HepG2 (cell line): ENCODE results near the gene RETN. TPM values are rescaled to one million over a fixed set of nuclear protein-coding genes. Genes with fewer than 3 reads are reported as not detected.

Experiments used
- BCL3 ChIP-seq: sonication (generic); formaldehyde crosslinking; IDR thresholded peaks from 2 replicates; pipeline ENCODE4 v1.5.1; 2020; ENCODE audit warnings: mild to moderate bottlenecking, missing genetic modification reagents, moderate library complexity
- BORCS8-MEF2B ChIP-seq: sonication (generic); formaldehyde crosslinking; IDR thresholded peaks from 2 replicates; pipeline ENCODE4 v1.8.0; 2022; ENCODE audit warnings: mild to moderate bottlenecking, missing genetic modification reagents
- EEA1 ChIP-seq: sonication (generic); formaldehyde crosslinking; IDR thresholded peaks from 2 replicates; pipeline ENCODE4 v1.5.1; 2020; ENCODE audit warnings: mild to moderate bottlenecking, missing genetic modification reagents, borderline replicate concordance
- FOXC1 ChIP-seq: sonication (generic); formaldehyde crosslinking; IDR thresholded peaks from 2 replicates; pipeline ENCODE4 v1.8.0; 2022; ENCODE audit warnings: mild to moderate bottlenecking, missing genetic modification reagents, borderline replicate concordance
- GTF3A ChIP-seq: sonication (generic); formaldehyde crosslinking; conservative IDR thresholded peaks from 2 replicates; pipeline ENCODE4 v1.4.0; 2020; ENCODE audit warnings: mild to moderate bottlenecking, missing genetic modification reagents
- HOXA5 ChIP-seq: sonication (generic); formaldehyde crosslinking; IDR thresholded peaks from 2 replicates; pipeline ENCODE4 v1.4.0; 2020; ENCODE audit warnings: missing genetic modification reagents
- HOXA7 ChIP-seq: sonication (generic); formaldehyde crosslinking; IDR thresholded peaks from 2 replicates; pipeline ENCODE4 v1.8.1; 2022; ENCODE audit warnings: mild to moderate bottlenecking, missing genetic modification reagents, moderate library complexity
- IRF2 ChIP-seq: IDR thresholded peaks from 2 replicates; pipeline ENCODE4 v1.6.1; 2018; ENCODE audit warnings: missing genetic modification reagents, missing compliant biosample characterization
- POLR2A ChIP-seq, 2 experiments: IDR thresholded peaks; 2 replicates each; pipeline ENCODE4 v1.6.1; 2011; ENCODE audit warnings: low read depth in 2 of 2, low read length in 2 of 2, mild to moderate bottlenecking in 1 of 2, moderate library complexity in 1 of 2; ENCODE audit not compliant: insufficient read depth in 1 of 2
- RERE ChIP-seq: IDR thresholded peaks from 2 replicates; pipeline ENCODE4 v1.6.1; 2016; ENCODE audit warnings: low read depth, missing genetic modification reagents, missing compliant biosample characterization
- RXRA ChIP-seq: sonication (generic); formaldehyde crosslinking; IDR thresholded peaks from 2 replicates; pipeline ENCODE4 v1.5.1; 2020; ENCODE audit warnings: missing genetic modification reagents
- SCMH1 ChIP-seq: sonication (generic); formaldehyde crosslinking; IDR thresholded peaks from 2 replicates; pipeline ENCODE4 v1.9.0; 2021; ENCODE audit warnings: missing genetic modification reagents, mild to moderate bottlenecking, borderline replicate concordance
- STAT5B ChIP-seq: sonication (generic); formaldehyde crosslinking; IDR thresholded peaks from 2 replicates; pipeline ENCODE4 v1.4.0; 2020; ENCODE audit warnings: missing genetic modification reagents
- ZGPAT ChIP-seq: IDR thresholded peaks from 2 replicates; pipeline ENCODE4 v1.6.1; 2016; ENCODE audit warnings: mild to moderate bottlenecking
- ZNF350 ChIP-seq: sonication (generic); formaldehyde crosslinking; IDR thresholded peaks from 2 replicates; pipeline ENCODE4 v1.4.0; 2020; ENCODE audit warnings: mild to moderate bottlenecking, low read depth, missing genetic modification reagents, borderline replicate concordance
- ZNF567 ChIP-seq: sonication (generic); formaldehyde crosslinking; IDR thresholded peaks from 2 replicates; pipeline ENCODE4 v1.8.1; 2023; ENCODE audit warnings: mild to moderate bottlenecking, missing genetic modification reagents, borderline replicate concordance
- ZNF883 ChIP-seq: sonication (generic); formaldehyde crosslinking; IDR thresholded peaks from 2 replicates; pipeline ENCODE4 v1.5.1; 2020; ENCODE audit warnings: mild to moderate bottlenecking, missing genetic modification reagents; ENCODE audit errors: not compliant biosample characterization
- polyA plus RNA-seq, 8 experiments: library from polyadenylated mRNA; depleted of rRNA in 3 of 8; stranded (reverse) in 7 of 8; unstranded in 1 of 8; fragments of >200 nt; fragmentation: Illumina TruSeq in 4 of 8; extraction: Trizol in 4 of 8; gene quantifications; 2 replicates each; pipeline versions ENCODE4 v1.2.1 to v1.2.3, GENCODE V29; 2011 to 2016; ENCODE audit warnings: low read depth in 4 of 8, missing spikeins in 1 of 8, mixed read lengths in 1 of 8; ENCODE audit not compliant: insufficient read depth in 1 of 8
- total RNA-seq, 5 experiments: library from RNA; depleted of rRNA; stranded (reverse); fragments of >200 nt; fragmentation: Illumina TruSeq; extraction: Trizol; gene quantifications; 2 replicates each; pipeline ENCODE4 v1.2.3, GENCODE V29; 2016; ENCODE audit warnings: low read depth in 1 of 5

Gene RETN
- total and polyA plus RNA-seq, 2 of the 13 experiments (the other 11 are each of a cell fraction or from before 2014, with no cell fraction given): not detected

- TF ChIP-seq BCL3 (CRISPR knock-in tag) (0 out of 2 replicates have a peak, but pooled peaks have one; percentile 46), IRF2 (CRISPR knock-in tag) (0 out of 2 replicates have a peak, but pooled peaks have one; percentile 23), GTF3A (CRISPR knock-in tag) (no peak), HOXA5 (CRISPR knock-in tag) (peak; percentile 36; the same call in 1 of the 2 replicates), FOXC1 (0 out of 2 replicates have a peak, but pooled peaks have one; percentile 19), HOXA7 (CRISPR knock-in tag) (no peak), ZGPAT (CRISPR knock-in tag) (peak; percentile 36; the same call in 1 of the 2 replicates), RXRA (CRISPR knock-in tag) (peak; percentile 25; the same call in 1 of the 2 replicates), RERE (CRISPR knock-in tag) (no peak), ZNF350 (CRISPR knock-in tag) (peak; percentile 32; the same call in 1 of the 2 replicates), SCMH1 (CRISPR knock-in tag) (no peak), ZNF567 (CRISPR knock-in tag) (no peak), BORCS8-MEF2B (CRISPR knock-in tag) (no peak), EEA1 (CRISPR knock-in tag) (no peak), ZNF883 (no peak), STAT5B (CRISPR knock-in tag) (no peak), POLR2A (IDR thresholded peaks at IDR 0.05; ENCODE audit: insufficient read depth in 1 of 2, low read depth in 2 of 2, low read length in 2 of 2) (peak; percentile 69 to 71)
Observed at GRCh38 chr19:7629347-7630054, 39.3 kb upstream of the RETN start, which contains the start of the genes PET100 and XAB2 (continued).
